H1 (cell line): ENCODE results near the gene RNF44. TPM values are rescaled to one million over a fixed set of nuclear protein-coding genes. Genes with fewer than 3 reads are reported as not detected.

Experiments
- CTCF ChIA-PET: fragments of 300-600 bp; sonication (Branson Sonifier 250); formaldehyde crosslinking; loops from one replicate; lab custom pipeline; 2021; ENCODE audit not compliant: partially characterized antibody; lab: Charles Lee
- POLR2A ChIA-PET: fragments of 300-600 bp; sonication (Branson Sonifier 250); formaldehyde crosslinking; loops from one replicate; lab custom pipeline; 2021; ENCODE audit warnings: inconsistent platforms; ENCODE audit not compliant: partially characterized antibody; lab: Charles Lee
- DNase-seq, 2 experiments: peaks; one replicate each; pipeline versions ENCODE4 v3.0.0 to v3.0.0-alpha.2; 2010 to 2022; ENCODE audit warnings: low spot score in 2 of 2, low read depth in 1 of 2, mixed read lengths in 1 of 2
- FAIRE-seq: peaks from 2 replicates; lab custom pipeline; 2011; peaks lifted over from hg19 to GRCh38; lab: Jason Lieb, UNC
- H2AFZ ChIP-seq: 2 replicates; pipeline ENCODE4 v1.8.1; 2012; ENCODE audit warnings: low read length, inconsistent platforms
- H2AK5ac ChIP-seq: 2 replicates; pipeline ENCODE4 v1.6.1; 2013; ENCODE audit warnings: low read depth, low read length
- H2BK120ac ChIP-seq: replicated peaks from 2 replicates; pipeline ENCODE3; 2013; ENCODE audit warnings: low read depth, low read length, inconsistent platforms
- H2BK12ac ChIP-seq: 2 replicates; pipeline ENCODE4 v1.6.1; 2013; ENCODE audit warnings: low read depth, low read length
- H2BK15ac ChIP-seq: 2 replicates; pipeline ENCODE4 v1.6.1; 2013; ENCODE audit warnings: low read length
- H2BK20ac ChIP-seq: 2 replicates; pipeline ENCODE4 v1.6.1; 2013; ENCODE audit warnings: low read length
- H2BK5ac ChIP-seq: 2 replicates; pipeline ENCODE4 v1.6.1; 2013; ENCODE audit warnings: low read depth, low read length
- H3K14ac ChIP-seq: 2 replicates; pipeline ENCODE4 v1.6.1; 2013; ENCODE audit warnings: inconsistent platforms; ENCODE audit not compliant: insufficient read length
- H3K18ac ChIP-seq: 2 replicates; pipeline ENCODE4 v1.6.1; 2013; ENCODE audit warnings: low read length; ENCODE audit errors: extremely low read depth
- H3K23ac ChIP-seq: 2 replicates; pipeline ENCODE4 v1.6.1; 2013; ENCODE audit warnings: inconsistent platforms; ENCODE audit not compliant: insufficient read length
- H3K23me2 ChIP-seq: 2 replicates; pipeline ENCODE4 v1.6.1; 2013; ENCODE audit warnings: low read depth, low read length
- H3K27ac ChIP-seq: 2 replicates; pipeline ENCODE4 v1.6.1; 2011; ENCODE audit warnings: low read depth, low read length, inconsistent platforms
- H3K27me3 ChIP-seq, 4 experiments: replicated peaks in 1 of 4; 1 replicate in 1 of 4; 2 replicates in 3 of 4; pipeline versions ENCODE4 v1.6.1 to v1.8.1; 2011 to 2013; ENCODE audit warnings: low read length in 3 of 4, mild to moderate bottlenecking in 3 of 4, inconsistent platforms in 2 of 4, mixed read lengths in 2 of 4, moderate library complexity in 1 of 4; ENCODE audit not compliant: control insufficient read depth in 3 of 4, insufficient read depth in 3 of 4; ENCODE audit errors: extremely low read depth in 1 of 4
- H3K36me3 ChIP-seq, 4 experiments: 2 replicates each; pipeline versions ENCODE4 v1.6.1 to v1.8.1; 2011 to 2013; ENCODE audit warnings: mild to moderate bottlenecking in 4 of 4, low read length in 3 of 4, moderate library complexity in 2 of 4, control low read depth in 1 of 4, inconsistent platforms in 1 of 4; ENCODE audit not compliant: insufficient read depth in 4 of 4, control insufficient read depth in 2 of 4
- H3K4ac ChIP-seq: replicated peaks from 2 replicates; pipeline ENCODE3; 2013; ENCODE audit warnings: low read length, low read depth, mixed read lengths, inconsistent platforms; ENCODE audit not compliant: insufficient read length
- H3K4me1 ChIP-seq, 4 experiments: replicated peaks in 1 of 4; 1 replicate in 1 of 4; 2 replicates in 3 of 4; pipeline versions ENCODE4 v1.6.1 to v1.8.1; 2011 to 2013; ENCODE audit warnings: low read length in 3 of 4, inconsistent platforms in 2 of 4, mixed read lengths in 1 of 4; ENCODE audit not compliant: insufficient read depth in 4 of 4, control insufficient read depth in 3 of 4
- H3K4me2 ChIP-seq, 2 experiments: 2 replicates each; pipeline versions ENCODE4 v1.6.1 to v1.8.1; 2011 to 2013; ENCODE audit warnings: low read depth in 2 of 2, low read length in 2 of 2, control low read depth in 1 of 2, inconsistent platforms in 1 of 2, mild to moderate bottlenecking in 1 of 2; ENCODE audit not compliant: insufficient read depth in 1 of 2
- H3K4me3 ChIP-seq, 4 experiments: fragments of 200-600, 300-600 bp in 1 of 4; sonication (generic), shearing (Covaris generic), sonication (Bioruptor Twin) in 1 of 4; 2 replicates each; pipeline versions ENCODE4 v1.5.1 to v1.8.1; 2011 to 2016; ENCODE audit warnings: low read length in 4 of 4, low read depth in 3 of 4, control low read depth in 2 of 4, inconsistent platforms in 2 of 4, mild to moderate bottlenecking in 2 of 4, mixed read lengths in 1 of 4, moderate library complexity in 1 of 4; ENCODE audit not compliant: insufficient read depth in 2 of 4; ENCODE audit errors: extremely low read depth in 1 of 4
- H3K56ac ChIP-seq: replicated peaks from 2 replicates; pipeline ENCODE3; 2013; ENCODE audit warnings: low read depth, mild to moderate bottlenecking, mixed read lengths, low read length, inconsistent platforms; ENCODE audit not compliant: insufficient read length
- H3K79me1 ChIP-seq: 2 replicates; pipeline ENCODE4 v1.6.1; 2013; ENCODE audit warnings: low read depth, low read length, control low read depth
- H3K79me2 ChIP-seq, 2 experiments: 2 replicates each; pipeline versions ENCODE4 v1.6.1 to v1.8.1; 2012 to 2013; ENCODE audit warnings: low read length in 2 of 2, mild to moderate bottlenecking in 2 of 2, inconsistent platforms in 1 of 2; ENCODE audit not compliant: insufficient read depth in 2 of 2, control insufficient read depth in 1 of 2
- H3K9ac ChIP-seq, 4 experiments: replicated peaks in 1 of 4; 1 replicate in 1 of 4; 2 replicates in 3 of 4; pipeline versions ENCODE4 v1.6.1 to v1.8.1; 2011 to 2013; ENCODE audit warnings: low read depth in 3 of 4, low read length in 3 of 4, control low read depth in 2 of 4, mild to moderate bottlenecking in 2 of 4, moderate library complexity in 2 of 4, inconsistent platforms in 1 of 4; ENCODE audit errors: extremely low read depth in 1 of 4
- H3K9me3 ChIP-seq, 2 experiments: 2 replicates each; pipeline versions ENCODE4 v1.6.1 to v1.8.1; 2012 to 2013; ENCODE audit warnings: mild to moderate bottlenecking in 2 of 2, moderate library complexity in 2 of 2, control low read depth in 1 of 2, inconsistent platforms in 1 of 2, low read depth in 1 of 2, low read length in 1 of 2, mixed read lengths in 1 of 2; ENCODE audit not compliant: insufficient read depth in 2 of 2
- H4K20me1 ChIP-seq, 2 experiments: replicated peaks in 1 of 2; 2 replicates each; pipeline versions ENCODE3 to v1.8.1; 2011 to 2013; ENCODE audit warnings: inconsistent platforms in 2 of 2, low read length in 2 of 2, mild to moderate bottlenecking in 1 of 2; ENCODE audit not compliant: insufficient read depth in 2 of 2, control insufficient read depth in 1 of 2
- H4K5ac ChIP-seq: 2 replicates; pipeline ENCODE4 v1.6.1; 2013; ENCODE audit warnings: low read length, low read depth, mixed read lengths, inconsistent platforms; ENCODE audit not compliant: insufficient read length
- H4K8ac ChIP-seq: 2 replicates; pipeline ENCODE4 v1.8.0; 2013; ENCODE audit warnings: mild to moderate bottlenecking, moderate library complexity, low read length, inconsistent platforms; ENCODE audit not compliant: insufficient read depth; ENCODE audit errors: extremely low read depth
- H4K91ac ChIP-seq: replicated peaks from 2 replicates; pipeline ENCODE3; 2013; ENCODE audit warnings: low read length, mixed read lengths, inconsistent platforms; ENCODE audit not compliant: insufficient read length
- CEBPB ChIP-seq: IDR thresholded peaks from 2 replicates; pipeline ENCODE4 v1.6.1; 2012; ENCODE audit warnings: low read depth, low read length
- CHD2 ChIP-seq: IDR thresholded peaks from 2 replicates; pipeline ENCODE4 v1.6.1; 2012; ENCODE audit warnings: low read length, improper control_type of control experiment
- CTBP2 ChIP-seq: IDR thresholded peaks from 2 replicates; pipeline ENCODE4 v1.7.0; 2011; ENCODE audit warnings: borderline replicate concordance, mild to moderate bottlenecking, moderate library complexity, mixed read lengths, low read length; ENCODE audit not compliant: insufficient read depth, insufficient read length
- GTF2F1 ChIP-seq: IDR thresholded peaks from 2 replicates; pipeline ENCODE4 v1.6.1; 2012; ENCODE audit warnings: low read depth, low read length, improper control_type of control experiment, borderline replicate concordance
- KDM1A ChIP-seq: fragments of 200-600, 300-600 bp; sonication (generic); IDR thresholded peaks from 2 replicates; pipeline ENCODE4 v1.7.1; 2016; ENCODE audit warnings: mild to moderate bottlenecking, low read length, borderline replicate concordance
- POLR2A ChIP-seq, 2 experiments: IDR thresholded peaks; 1 replicate in 1 of 2; 2 replicates in 1 of 2; pipeline ENCODE4 v1.6.1; 2011; ENCODE audit warnings: low read depth in 2 of 2, low read length in 2 of 2, mild to moderate bottlenecking in 2 of 2; ENCODE audit errors: control extremely low read depth in 1 of 2
- RFX5 ChIP-seq: IDR thresholded peaks from 2 replicates; pipeline ENCODE4 v1.6.1; 2011; ENCODE audit warnings: low read depth, low read length, improper control_type of control experiment, borderline replicate concordance
- SIN3A ChIP-seq, 2 experiments: IDR thresholded peaks in 1 of 2; conservative IDR thresholded peaks in 1 of 2; 2 replicates each; pipeline ENCODE4 v1.6.1; 2011 to 2012; ENCODE audit warnings: low read length in 2 of 2, improper control_type of control experiment in 1 of 2, low read depth in 1 of 2, mild to moderate bottlenecking in 1 of 2
- SP2 ChIP-seq: IDR thresholded peaks from 2 replicates; pipeline ENCODE4 v1.6.1; 2012; ENCODE audit warnings: mild to moderate bottlenecking, low read length, inconsistent platforms
- SRF ChIP-seq: IDR thresholded peaks from 2 replicates; pipeline ENCODE4 v1.6.1; 2011; ENCODE audit warnings: mild to moderate bottlenecking, low read depth, low read length, moderate library complexity
- TAF7 ChIP-seq: optimal IDR thresholded peaks from 2 replicates; pipeline ENCODE3; 2011; ENCODE audit warnings: low read depth, mild to moderate bottlenecking, inconsistent platforms, low read length, moderate library complexity, borderline replicate concordance
- TBP ChIP-seq: IDR thresholded peaks from 2 replicates; pipeline ENCODE4 v1.6.1; 2011; ENCODE audit warnings: low read depth, low read length, improper control_type of control experiment
- TEAD4 ChIP-seq: IDR thresholded peaks from 2 replicates; pipeline ENCODE4 v1.6.1; 2012; ENCODE audit warnings: low read depth, low read length, inconsistent platforms, mixed read lengths
- WGBS, 2 experiments: shearing (Covaris generic) in 1 of 2; methylation state at CpG; one replicate each; pipeline versions ENCODE4 v1.1.6 to v1.1.7; 2013 to 2015; ENCODE audit warnings: low lambda C conversion rate in 2 of 2, mixed read lengths in 2 of 2, inconsistent platforms in 1 of 2, low coverage in 1 of 2, missing lambda C conversion rate in 1 of 2; ENCODE audit not compliant: insufficient replicate concordance in 2 of 2, insufficient coverage in 1 of 2, insufficient read length in 1 of 2; ENCODE audit errors: extremely low coverage in 1 of 2, missing lambda C conversion rate in 1 of 2; 5-methylcytosine and 5-hydroxymethylcytosine counted together
- polyA plus RNA-seq, 7 experiments: library from polyadenylated mRNA; depleted of rRNA in 3 of 7; stranded (reverse) in 5 of 7; unstranded in 2 of 7; fragments of >200 nt in 5 of 7; fragments of 200-250 nt in 2 of 7; gene quantifications; 1 replicate in 5 of 7; 2 replicates in 1 of 7; 4 replicates in 1 of 7; pipeline versions ENCODE4 v1.2.1 to v1.2.3, GENCODE V29; 2011 to 2013; ENCODE audit warnings: missing spikeins in 2 of 7, mixed read lengths in 2 of 7
- total RNA-seq: library from RNA; stranded (reverse); fragmentation: NEBNext Ultra II Directional; extraction: Animal tissue kit (Norgen Biotek cat#: 25700); gene quantifications from 2 replicates; pipeline ENCODE4 v1.2.1, GENCODE V29; 2021
- TF ChIP-seq, protein P1 (sequence below): IDR thresholded peaks from 2 replicates; pipeline ENCODE4 v1.6.1; 2012; ENCODE audit warnings: inconsistent platforms

The RNF44 gene
- total and polyA plus RNA-seq, 2 of the 8 experiments (the other 6 are each of a cell fraction or from before 2014, with no cell fraction given): 54.7 to 164 TPM

DNA sequence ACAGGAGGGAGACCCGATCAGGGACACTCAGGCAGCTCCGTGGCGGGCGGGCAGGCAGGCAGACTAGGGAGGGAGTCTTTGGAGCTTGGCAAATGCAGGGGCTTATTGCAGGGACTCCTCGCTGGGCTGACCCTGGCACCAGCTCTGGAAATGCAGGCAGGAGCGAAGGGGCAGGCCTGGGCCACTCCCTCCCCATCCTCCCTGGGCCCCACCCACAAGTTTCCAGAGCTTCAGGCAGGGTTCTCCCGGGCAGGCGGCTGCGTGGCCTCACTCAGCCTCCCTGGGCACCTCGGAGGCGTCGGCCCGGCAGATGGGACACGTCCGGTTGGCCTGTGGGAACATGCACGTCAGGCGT is 8.5 kb downstream of the RNF44 start:
- Histone ChIP-seq H2AFZ (no peak overlapping the region), H3K9ac (no peak overlapping the region)
- no peak for TF ChIP-seq GTF2F1
- no peak for TF ChIP-seq TBP
- no peak for TF ChIP-seq KDM1A
- TF ChIP-seq SP2: no peak
- no peak for TF ChIP-seq CTBP2
- no peak for TF ChIP-seq CEBPB
- TF ChIP-seq, protein P1, sequence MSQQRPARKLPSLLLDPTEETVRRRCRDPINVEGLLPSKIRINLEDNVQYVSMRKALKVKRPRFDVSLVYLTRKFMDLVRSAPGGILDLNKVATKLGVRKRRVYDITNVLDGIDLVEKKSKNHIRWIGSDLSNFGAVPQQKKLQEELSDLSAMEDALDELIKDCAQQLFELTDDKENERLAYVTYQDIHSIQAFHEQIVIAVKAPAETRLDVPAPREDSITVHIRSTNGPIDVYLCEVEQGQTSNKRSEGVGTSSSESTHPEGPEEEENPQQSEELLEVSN: no peak
- no peak for TF ChIP-seq TAF7
- TF ChIP-seq TEAD4: no peak
- TF ChIP-seq SIN3A (conservative IDR thresholded peaks at IDR 0.05 in 1 of 2, IDR thresholded peaks at IDR 0.05 in 1 of 2; ENCODE audit: low read depth in 1 of 2, low read length in 2 of 2): no peak
- TF ChIP-seq SRF: no peak
- TF ChIP-seq RFX5: no peak
- TF ChIP-seq POLR2A (IDR thresholded peaks at IDR 0.05; ENCODE audit: control extremely low read depth in 1 of 2, low read depth in 2 of 2, low read length in 2 of 2): no peak
- no peak for TF ChIP-seq CHD2

More for the DNA sequence above, 8.5 kb downstream of the RNF44 start:
- H3K18ac ChIP-seq: no peak overlapping the region
- H3K4me3 ChIP-seq: no peak overlapping the region
- H4K8ac ChIP-seq: no peak overlapping the region; the same call in 1 of the 2 replicates
- H3K36me3 ChIP-seq: peaks cover 29 to 56% (median 43%) of the 10 kb centered on the region in 4 experiments
- H3K4me2 ChIP-seq: no peak overlapping the region
- no peaks in the 10 kb centered on the region for H3K27me3 ChIP-seq
- no peak overlapping the region for H3K14ac ChIP-seq
- H3K79me2 ChIP-seq: peaks cover 9 to 26% of the 10 kb centered on the region in 2 experiments
- no peak overlapping the region for H2BK5ac ChIP-seq
- H3K23me2 ChIP-seq: no peaks in the 10 kb centered on the region
- H2BK12ac ChIP-seq: no peak overlapping the region
- FAIRE-seq (no peak), DNase-seq (no peak)
- no peaks in the 10 kb centered on the region for H3K9me3 ChIP-seq
- H4K20me1 ChIP-seq: peaks cover 28 to 32% of the 10 kb centered on the region in 2 experiments
- peaks cover 6% of the 10 kb centered on the region for H3K79me1 ChIP-seq
- ChIA-PET POLR2A (interaction anchor here (1.4 to 26.0 kb wide), 4 partner anchors 8 to 44 kb away, joined by 4 to 458 read pairs (median 232); partner anchors contain the start of gene RNF44), CTCF (interaction anchor here (1.6 kb wide), 1 partner anchor 50 kb away, joined by 3 read pairs; no protein-coding TSS in a partner anchor)
- no peak overlapping the region for H4K91ac ChIP-seq
- peaks cover 0 to 3% (median under 1%) of the 10 kb centered on the region in 4 experiments; a peak in 3 of 7 replicates for H3K4me1 ChIP-seq
- H2BK15ac ChIP-seq: no peak overlapping the region
- no peak overlapping the region for H2BK20ac ChIP-seq
- H3K27ac ChIP-seq: no peak overlapping the region
- H2BK120ac ChIP-seq: no peak overlapping the region
- H4K5ac ChIP-seq: no peak overlapping the region
- H3K23ac ChIP-seq: no peak overlapping the region
- H2AK5ac ChIP-seq: no peak overlapping the region
- H3K56ac ChIP-seq: no peak overlapping the region
- H3K4ac ChIP-seq: no peak overlapping the region
- WGBS, 2 experiments: 86% methylated on average over 13 of the region's 17 CpGs; no CpG with 5 or more reads in 1 of the 2 experiments
